ENCODE measurements around the gene MIS12. TPM values are rescaled to one million over a fixed set of nuclear protein-coding genes. Genes with fewer than 3 reads are reported as not detected.

Gene MIS12
- polyA plus RNA-seq, 2 of the 4 experiments (the other 2 are of a cell fraction): 26.6 to 38.2 TPM

DNA sequence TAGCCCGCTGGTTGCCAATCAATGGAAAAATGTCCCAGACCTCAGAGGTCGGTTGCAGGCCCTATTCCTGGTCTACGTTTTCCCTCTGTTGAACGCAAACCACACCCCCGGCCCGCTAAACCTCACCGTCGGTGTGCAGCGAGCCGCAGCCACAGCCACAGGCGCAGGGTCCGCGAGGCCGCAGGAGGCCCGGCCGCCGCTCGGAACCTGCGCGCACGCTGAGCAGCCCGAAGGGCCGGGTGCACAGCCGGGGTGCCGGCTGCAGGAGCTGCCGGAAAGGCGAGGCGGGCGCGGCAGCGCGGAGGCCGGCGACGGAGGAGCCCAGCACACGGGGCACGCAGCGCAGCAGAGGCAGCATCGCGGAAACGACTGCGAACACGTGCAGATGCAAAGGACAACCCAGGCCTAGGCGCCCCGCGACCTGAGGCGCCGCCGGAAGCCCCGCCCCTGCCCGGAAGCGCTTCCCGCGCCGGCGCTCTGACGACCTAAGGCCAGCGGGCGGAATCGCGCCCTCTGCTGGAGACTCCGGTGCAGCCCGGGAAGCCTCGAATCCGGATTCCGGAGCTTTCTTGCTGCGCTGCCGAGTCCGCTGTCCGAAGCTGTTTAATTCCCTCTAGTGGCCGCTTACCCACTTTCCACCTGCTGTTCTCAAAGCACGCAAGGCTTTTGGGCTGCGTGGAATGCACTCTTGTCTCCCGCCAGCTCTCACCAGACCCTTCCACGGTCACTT lies 47.5 kb upstream of the MIS12 start, which contains the start of gene C1QBP (continued):
- TF ChIP-seq CTCF (IDR thresholded peaks at IDR 0.05): peak; percentile 99
- peak; percentile 81; the same call in 1 of the 2 replicates for TF ChIP-seq HMGXB4 (CRISPR knock-in tag; IDR thresholded peaks at IDR 0.05; ENCODE audit: borderline replicate concordance)
- peak; percentile 52; the same call in 1 of the 2 replicates for TF ChIP-seq KDM5A (IDR thresholded peaks at IDR 0.05)
- 0 out of 2 replicates have a peak, but pooled peaks have one; percentile 22 for TF ChIP-seq TP53 (CRISPR knock-in tag; IDR thresholded peaks at IDR 0.05)
- no peak for TF ChIP-seq EHF (CRISPR knock-in tag; IDR thresholded peaks at IDR 0.05)
- TF ChIP-seq RFX5 (IDR thresholded peaks at IDR 0.05): peak; percentile 67
- TF ChIP-seq ATOH8 (CRISPR knock-in tag; IDR thresholded peaks at IDR 0.05; ENCODE audit: low read depth): no peak
- peak; percentile 84 for TF ChIP-seq MYC (IDR thresholded peaks at IDR 0.05; ENCODE audit: borderline replicate concordance, low read length)
- no peak for TF ChIP-seq MAZ (IDR thresholded peaks at IDR 0.05; ENCODE audit: borderline replicate concordance, low read depth, low read length)
- TF ChIP-seq E2F6 (IDR thresholded peaks at IDR 0.05; ENCODE audit: borderline replicate concordance, low read depth): peak; percentile 87
- TF ChIP-seq BCL3 (IDR thresholded peaks at IDR 0.05): peak; percentile 85; the same call in 2 of the 3 replicates

- ChIA-PET CTCF (interaction anchor here (0.5 to 10.9 kb wide), 63 partner anchors 11 to 1303 kb away, joined by 3 to 178 read pairs (median 4); partner anchors contain the start of genes AIPL1, DERL2, DHX33 and MIS12), POLR2A (interaction anchor here (0.6 to 1.4 kb wide), 12 partner anchors 10 to 336 kb away, joined by 3 to 17 read pairs (median 5); partner anchors contain the start of genes DERL2, DHX33, MIS12 and NUP88)
- peak overlapping the region; percentile 79 for H3K4me2 ChIP-seq
- FAIRE-seq: no peak
- peaks cover 29% of the 10 kb centered on the region for H3K4me1 ChIP-seq
- no peak for DNase-seq (ENCODE audit: low read depth in 1 of 2, low spot score in 1 of 2)
- peak overlapping the region; percentile 77 for H3K4me3 ChIP-seq
- ATAC-seq: peak in 1 of 2 experiments; percentile 17; a peak in 3 of 6 replicates
- 35% methylated on average over 1 of the region's 1 CpG for WGBS (ENCODE audit: missing lambda C conversion rate)
- peak overlapping the region; percentile 92 to 97; a peak in 5 of 6 replicates for H3K27ac ChIP-seq
- no peaks in the 10 kb centered on the region for H3K9me3 ChIP-seq
- no peak for TF ChIP-seq ESRRA (IDR thresholded peaks at IDR 0.05; ENCODE audit: borderline replicate concordance, low read length)
- no peak for TF ChIP-seq RNF2 (IDR thresholded peaks at IDR 0.05; ENCODE audit: borderline replicate concordance, low read depth)
- no peak for TF ChIP-seq HES2 (IDR thresholded peaks at IDR 0.05)
- TF ChIP-seq, protein P1, sequence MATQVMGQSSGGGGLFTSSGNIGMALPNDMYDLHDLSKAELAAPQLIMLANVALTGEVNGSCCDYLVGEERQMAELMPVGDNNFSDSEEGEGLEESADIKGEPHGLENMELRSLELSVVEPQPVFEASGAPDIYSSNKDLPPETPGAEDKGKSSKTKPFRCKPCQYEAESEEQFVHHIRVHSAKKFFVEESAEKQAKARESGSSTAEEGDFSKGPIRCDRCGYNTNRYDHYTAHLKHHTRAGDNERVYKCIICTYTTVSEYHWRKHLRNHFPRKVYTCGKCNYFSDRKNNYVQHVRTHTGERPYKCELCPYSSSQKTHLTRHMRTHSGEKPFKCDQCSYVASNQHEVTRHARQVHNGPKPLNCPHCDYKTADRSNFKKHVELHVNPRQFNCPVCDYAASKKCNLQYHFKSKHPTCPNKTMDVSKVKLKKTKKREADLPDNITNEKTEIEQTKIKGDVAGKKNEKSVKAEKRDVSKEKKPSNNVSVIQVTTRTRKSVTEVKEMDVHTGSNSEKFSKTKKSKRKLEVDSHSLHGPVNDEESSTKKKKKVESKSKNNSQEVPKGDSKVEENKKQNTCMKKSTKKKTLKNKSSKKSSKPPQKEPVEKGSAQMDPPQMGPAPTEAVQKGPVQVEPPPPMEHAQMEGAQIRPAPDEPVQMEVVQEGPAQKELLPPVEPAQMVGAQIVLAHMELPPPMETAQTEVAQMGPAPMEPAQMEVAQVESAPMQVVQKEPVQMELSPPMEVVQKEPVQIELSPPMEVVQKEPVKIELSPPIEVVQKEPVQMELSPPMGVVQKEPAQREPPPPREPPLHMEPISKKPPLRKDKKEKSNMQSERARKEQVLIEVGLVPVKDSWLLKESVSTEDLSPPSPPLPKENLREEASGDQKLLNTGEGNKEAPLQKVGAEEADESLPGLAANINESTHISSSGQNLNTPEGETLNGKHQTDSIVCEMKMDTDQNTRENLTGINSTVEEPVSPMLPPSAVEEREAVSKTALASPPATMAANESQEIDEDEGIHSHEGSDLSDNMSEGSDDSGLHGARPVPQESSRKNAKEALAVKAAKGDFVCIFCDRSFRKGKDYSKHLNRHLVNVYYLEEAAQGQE (IDR thresholded peaks at IDR 0.05): no peak
- TF ChIP-seq CTCF (IDR thresholded peaks at IDR 0.05): peak; percentile 34; the same call in 1 of the 3 replicates
- no peak for TF ChIP-seq TFCP2L1 (CRISPR knock-in tag; IDR thresholded peaks at IDR 0.05)
- no peak for TF ChIP-seq ZSCAN20 (CRISPR knock-in tag; IDR thresholded peaks at IDR 0.05)
- TF ChIP-seq PHF8 (IDR thresholded peaks at IDR 0.05; ENCODE audit: borderline replicate concordance, low read depth): no peak
- no peak for TF ChIP-seq CHD2 (IDR thresholded peaks at IDR 0.05; ENCODE audit: low read length, partially characterized antibody)
- TF ChIP-seq ZFP36 (IDR thresholded peaks at IDR 0.05; ENCODE audit: borderline replicate concordance, partially characterized antibody): no peak
- TF ChIP-seq HOXB5 (CRISPR knock-in tag; IDR thresholded peaks at IDR 0.05): no peak
Measured at GRCh38 chr17:5439446-5439764, 47.0 kb upstream of the MIS12 start.

All from A549 (cell line).